Fibroblast of lung (primary cell): ENCODE measurements around the gene UACA. TPM values are rescaled to one million over a fixed set of nuclear protein-coding genes. Genes with fewer than 3 reads are reported as not detected.

Experiments
- DNase-seq, 2 donors: peaks; one replicate each; pipeline versions ENCODE4 v3.0.0 to v3.0.0-alpha.2; 2010; ENCODE audit warnings: low read depth in 2 of 2
- H2AFZ ChIP-seq: 2 replicates; pipeline ENCODE4 v1.5.1; 2012; ENCODE audit warnings: low read length, control low read depth, inconsistent platforms
- H3K27ac ChIP-seq: 2 replicates; pipeline ENCODE4 v1.5.1; 2011; ENCODE audit warnings: low read length, control low read depth; ENCODE audit not compliant: insufficient read depth
- H3K27me3 ChIP-seq: 2 replicates; pipeline ENCODE4 v1.5.1; 2011; ENCODE audit warnings: mild to moderate bottlenecking, low read length; ENCODE audit not compliant: control insufficient read depth, insufficient read depth
- H3K36me3 ChIP-seq: 2 replicates; pipeline ENCODE4 v1.5.1; 2011; ENCODE audit warnings: low read length; ENCODE audit not compliant: control insufficient read depth, insufficient read depth
- H3K4me1 ChIP-seq: 2 replicates; pipeline ENCODE4 v1.5.1; 2011; ENCODE audit warnings: low read length; ENCODE audit not compliant: control insufficient read depth, insufficient read depth; ENCODE audit errors: extremely low read depth
- H3K4me2 ChIP-seq: 2 replicates; pipeline ENCODE4 v1.5.1; 2011; ENCODE audit warnings: low read length, control low read depth; ENCODE audit not compliant: insufficient read depth; ENCODE audit errors: extremely low read depth
- H3K4me3 ChIP-seq, 4 experiments: fragments of 200-600 bp in 1 of 4; sonication (generic) in 1 of 4; replicated peaks in 1 of 4; 2 replicates each; pipeline ENCODE4 v1.5.1; 2011 to 2016; ENCODE audit warnings: low read length in 4 of 4, low read depth in 3 of 4, mild to moderate bottlenecking in 3 of 4, control low read depth in 2 of 4, inconsistent platforms in 1 of 4, mixed read lengths in 1 of 4; ENCODE audit not compliant: insufficient read depth in 1 of 4; ENCODE audit errors: control extremely low read depth in 1 of 4
- H3K79me2 ChIP-seq: 2 replicates; pipeline ENCODE4 v1.5.1; 2012; ENCODE audit warnings: mild to moderate bottlenecking, low read length, inconsistent platforms; ENCODE audit not compliant: control insufficient read depth, insufficient read depth
- H3K9ac ChIP-seq: 2 replicates; pipeline ENCODE4 v1.5.1; 2011; ENCODE audit warnings: mild to moderate bottlenecking, low read length, control low read depth; ENCODE audit not compliant: insufficient read depth
- H3K9me3 ChIP-seq: 2 replicates; pipeline ENCODE4 v1.5.1; 2012; ENCODE audit warnings: low read depth, low read length; ENCODE audit not compliant: control insufficient read depth, insufficient read depth
- H4K20me1 ChIP-seq: 2 replicates; pipeline ENCODE4 v1.5.1; 2011; ENCODE audit warnings: low read length; ENCODE audit not compliant: control insufficient read depth, insufficient read depth; ENCODE audit errors: extremely low read depth
- CTCF ChIP-seq, 2 donors: IDR thresholded peaks in 1 of 2; conservative IDR thresholded peaks in 1 of 2; 1 replicate in 1 of 2; 2 replicates in 1 of 2; pipeline ENCODE4 v1.5.1; 2011 to 2012; ENCODE audit warnings: low read length in 2 of 2, control low read depth in 1 of 2, inconsistent platforms in 1 of 2, low read depth in 1 of 2, mild to moderate bottlenecking in 1 of 2
- EZH2 ChIP-seq: IDR thresholded peaks from 2 replicates; pipeline ENCODE4 v1.5.1; 2012; ENCODE audit warnings: low read length, control low read depth, mild to moderate bottlenecking; ENCODE audit errors: missing control alignments
- polyA plus RNA-seq, 2 donors: library from polyadenylated mRNA; depleted of rRNA in 1 of 2; stranded (reverse) in 1 of 2; unstranded in 1 of 2; fragments of >200 nt; gene quantifications; 2 replicates each; pipeline ENCODE4 v1.2.1, GENCODE V29; 2011 to 2012; ENCODE audit warnings: missing spikeins in 1 of 2
- total RNA-seq: library from RNA; depleted of rRNA; stranded (reverse); fragments of >200 nt; gene quantifications from 2 replicates; pipeline ENCODE4 v1.2.1, GENCODE V29; 2014

UACA gene
- total and polyA plus RNA-seq, 2 donors (not counting 1 experiment from before 2014, with no cell fraction given), result 170 to 187 TPM

GRCh38 chr15:70767667-70768066 is 4.3 kb upstream of the UACA start:
- no peak overlapping the region for H3K4me3 ChIP-seq
- H3K79me2 ChIP-seq, result peaks cover 7% of the 10 kb centered on the region
- H3K4me1 ChIP-seq, result peaks cover 4% of the 10 kb centered on the region
- H3K4me2 ChIP-seq, result no peak overlapping the region
- no peaks in the 10 kb centered on the region for H3K36me3 ChIP-seq
- no peak for DNase-seq
- H3K27ac ChIP-seq, result no peak overlapping the region
- no peak overlapping the region for H3K9ac ChIP-seq
- no peaks in the 10 kb centered on the region for H3K27me3 ChIP-seq
- no peak overlapping the region for H2AFZ ChIP-seq
- TF ChIP-seq EZH2, result no peak
- no peak for TF ChIP-seq CTCF (conservative IDR thresholded peaks at IDR 0.05 in 1 of 2, IDR thresholded peaks at IDR 0.05 in 1 of 2; ENCODE audit: low read depth in 1 of 2, low read length in 2 of 2)
- H4K20me1 ChIP-seq, result no peaks in the 10 kb centered on the region
- no peaks in the 10 kb centered on the region for H3K9me3 ChIP-seq

DNA sequence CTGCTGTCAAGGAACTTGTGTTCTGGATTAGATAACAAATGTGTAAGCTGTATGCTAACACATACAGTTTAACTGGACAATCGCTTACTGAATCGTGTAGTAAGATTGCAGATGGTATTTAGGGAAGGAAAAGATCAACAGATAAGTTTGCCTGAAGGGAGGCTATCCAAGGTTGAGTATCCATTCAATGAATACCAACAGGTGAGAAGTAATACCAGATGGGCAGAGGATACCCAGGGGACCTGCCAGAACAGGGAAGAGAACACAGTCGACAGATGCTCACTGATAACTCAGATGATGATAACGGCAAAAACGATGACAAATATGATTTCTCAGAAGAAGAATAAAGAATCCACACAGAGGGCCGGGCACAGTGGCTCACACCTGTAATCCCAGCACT is 3.2 kb upstream of the UACA start:
- H3K4me3 ChIP-seq, result no peak overlapping the region
- no peak for DNase-seq

GRCh38 chr15:70765504-70766281 is 2.3 kb upstream of the UACA start:
- Histone ChIP-seq H3K4me1 (peaks cover 4% of the 10 kb centered on the region), H3K27ac (no peak overlapping the region), H2AFZ (no peak overlapping the region), H3K9ac (no peak overlapping the region), H3K4me2 (no peak overlapping the region), H3K27me3 (no peaks in the 10 kb centered on the region), H3K4me3 (no peak overlapping the region), H3K36me3 (no peaks in the 10 kb centered on the region), H3K9me3 (no peaks in the 10 kb centered on the region), H3K79me2 (peaks cover 27% of the 10 kb centered on the region), H4K20me1 (no peaks in the 10 kb centered on the region)
- DNase-seq, result peak; percentile 46 to 71
- no peak for TF ChIP-seq CTCF (conservative IDR thresholded peaks at IDR 0.05 in 1 of 2, IDR thresholded peaks at IDR 0.05 in 1 of 2; ENCODE audit: low read depth in 1 of 2, low read length in 2 of 2)

More for the DNA sequence above, 3.2 kb upstream of the UACA start:
- Histone ChIP-seq H3K36me3 (no peaks in the 10 kb centered on the region), H3K4me2 (no peak overlapping the region), H3K27me3 (no peaks in the 10 kb centered on the region), H3K4me1 (peaks cover 4% of the 10 kb centered on the region), H3K9me3 (no peaks in the 10 kb centered on the region), H3K27ac (no peak overlapping the region), H4K20me1 (no peaks in the 10 kb centered on the region), H2AFZ (no peak overlapping the region), H3K9ac (no peak overlapping the region), H3K79me2 (peaks cover 18% of the 10 kb centered on the region)
- TF ChIP-seq EZH2, result no peak
- no peak for TF ChIP-seq CTCF (conservative IDR thresholded peaks at IDR 0.05 in 1 of 2, IDR thresholded peaks at IDR 0.05 in 1 of 2; ENCODE audit: low read depth in 1 of 2, low read length in 2 of 2)
